ENCODE results near the gene TMEM175. TPM values are rescaled to one million over a fixed set of nuclear protein-coding genes. Genes with fewer than 3 reads are reported as not detected.
A peak's percentile ranks its signal among the peaks of the same experiment; 100 is the strongest.

TMEM175 gene, protein sequence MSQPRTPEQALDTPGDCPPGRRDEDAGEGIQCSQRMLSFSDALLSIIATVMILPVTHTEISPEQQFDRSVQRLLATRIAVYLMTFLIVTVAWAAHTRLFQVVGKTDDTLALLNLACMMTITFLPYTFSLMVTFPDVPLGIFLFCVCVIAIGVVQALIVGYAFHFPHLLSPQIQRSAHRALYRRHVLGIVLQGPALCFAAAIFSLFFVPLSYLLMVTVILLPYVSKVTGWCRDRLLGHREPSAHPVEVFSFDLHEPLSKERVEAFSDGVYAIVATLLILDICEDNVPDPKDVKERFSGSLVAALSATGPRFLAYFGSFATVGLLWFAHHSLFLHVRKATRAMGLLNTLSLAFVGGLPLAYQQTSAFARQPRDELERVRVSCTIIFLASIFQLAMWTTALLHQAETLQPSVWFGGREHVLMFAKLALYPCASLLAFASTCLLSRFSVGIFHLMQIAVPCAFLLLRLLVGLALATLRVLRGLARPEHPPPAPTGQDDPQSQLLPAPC
- total RNA-seq (2021; fragmentation: NEBNext Ultra II Directional; extraction: Animal tissue kit (Norgen Biotek cat#: 25700)) (3.0 and 4.9 TPM in 2 replicates), polyA plus RNA-seq (2011; rRNA removed) (20.7 and 32.8 TPM in 2 replicates), polyA minus RNA-seq (2011; rRNA and poly(A)+ RNA removed) (6.3 and 7.5 TPM in 2 replicates)
- 11.2 TPM for polyA plus RNA-seq (2011; cell fraction: cytosol; rRNA removed)
- polyA plus RNA-seq (2011; cell fraction: nucleus; rRNA removed), result 61.6 TPM
- polyA plus RNA-seq (2012, experiment 1 of 2), result 8.2 to 12.3 TPM (median 8.4 TPM) in 4 replicates
- 7.1 TPM for polyA plus RNA-seq (2012, experiment 2 of 2)
- polyA plus RNA-seq (2013, experiment 1 of 2), result 9.2 TPM
- polyA plus RNA-seq (2013, experiment 2 of 2), result 5.8 TPM
- 2.9 TPM for polyA minus RNA-seq (2011; cell fraction: cytosol; rRNA and poly(A)+ RNA removed)
- 7.2 TPM for polyA minus RNA-seq (2011; cell fraction: nucleus; rRNA and poly(A)+ RNA removed)
- long read RNA-seq, experiment 1, result 0 reads
- long read RNA-seq, experiment 2, result 0 reads

DNA sequence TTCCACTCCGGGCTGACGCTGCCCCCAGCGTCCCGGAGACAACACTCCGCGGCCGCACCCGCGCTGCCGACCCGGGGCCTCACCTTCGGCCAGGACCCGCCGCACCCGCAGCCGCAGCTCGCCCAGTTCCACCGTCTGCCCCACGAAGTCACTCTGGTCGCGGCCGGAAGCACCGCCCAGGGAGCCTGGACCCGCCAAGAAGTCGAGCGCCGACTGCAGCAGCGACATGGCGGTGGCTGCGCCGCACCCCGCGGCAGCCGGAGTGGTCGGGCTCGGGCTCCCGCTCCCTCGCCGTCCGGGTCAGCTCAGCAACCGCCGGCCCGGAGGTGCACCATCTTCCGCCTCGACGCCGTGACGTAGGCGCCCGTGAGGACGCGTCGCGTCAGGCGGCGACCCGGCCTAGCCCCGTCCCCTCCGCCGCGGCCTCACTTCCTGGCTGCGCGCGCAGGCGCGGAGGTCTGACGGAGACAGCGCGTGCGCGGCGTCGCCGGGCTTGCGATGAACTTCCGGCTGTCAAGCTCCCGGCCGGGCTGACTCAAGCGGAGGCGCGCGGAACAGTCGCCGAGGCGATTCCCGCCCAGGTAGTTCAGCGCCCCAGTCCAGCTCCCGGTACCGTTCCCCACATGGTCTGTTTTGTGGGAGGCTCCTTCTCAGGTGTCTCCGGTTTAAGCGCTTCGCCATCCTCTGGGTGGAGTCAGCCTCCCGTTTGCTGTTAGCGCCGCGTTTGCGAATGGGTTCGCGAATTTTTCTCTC, at the start of gene TMEM175, which contains the start of gene GAK:
Gene TMEM175 (plus strand): TSS at position 501 of the 753 bp plus-strand sequence. CDS start 15,280 bp downstream, outside the sequence.
Gene GAK (minus strand): TSS at position 357 of the 753 bp plus-strand sequence. CDS start 129 bp downstream, at position 228.
- H3K27me3 ChIP-seq (replicated peaks in 1 of 4; ENCODE audit: control insufficient read depth in 3 of 4, extremely low read depth in 1 of 4, insufficient read depth in 3 of 4, low read length in 3 of 4), result no peaks in the 10 kb centered on the region
- H3K4ac ChIP-seq (replicated peaks; ENCODE audit: insufficient read length, low read depth, low read length), result peak within 1 kb of the TSS; percentile 91
- H2BK120ac ChIP-seq (replicated peaks; ENCODE audit: low read depth, low read length), result no peak within 1 kb of the TSS
- peak within 1 kb of the TSS; percentile 80 for H2AFZ ChIP-seq (ENCODE audit: low read length)
- ChIA-PET CTCF (ENCODE audit: partially characterized antibody) (interaction anchor here (0.6 to 1.7 kb wide), 6 partner anchors 10 to 478 kb away, joined by 3 to 4 read pairs (median 4); no protein-coding TSS in a partner anchor), POLR2A (ENCODE audit: partially characterized antibody) (interaction anchor here (0.6 to 1.5 kb wide), 8 partner anchors 11 to 124 kb away, joined by 3 to 5 read pairs (median 4); no protein-coding TSS in a partner anchor)
- peak within 1 kb of the TSS; percentile 95 for H3K56ac ChIP-seq (replicated peaks; ENCODE audit: insufficient read length, low read depth, low read length)
- no peak within 1 kb of the TSS for H3K23ac ChIP-seq (ENCODE audit: insufficient read length)
- peaks cover 16 to 39% of the 10 kb centered on the region in 2 experiments for H3K79me2 ChIP-seq (ENCODE audit: control insufficient read depth in 1 of 2, insufficient read depth in 2 of 2, low read length in 2 of 2)
- H4K20me1 ChIP-seq (replicated peaks in 1 of 2; ENCODE audit: control insufficient read depth in 1 of 2, insufficient read depth in 2 of 2, low read length in 2 of 2), result peaks cover 7 to 8% of the 10 kb centered on the region in 2 experiments
- H3K9ac ChIP-seq (replicated peaks in 1 of 4; ENCODE audit: extremely low read depth in 1 of 4, low read depth in 3 of 4, low read length in 3 of 4), result peak within 1 kb of the TSS; percentile 77 to 97 (median 84)
- H4K91ac ChIP-seq (replicated peaks; ENCODE audit: insufficient read length, low read length), result peak within 1 kb of the TSS; percentile 81
- FAIRE-seq, result no peak
- peaks cover 14% of the 10 kb centered on the region; the same call in 1 of the 2 replicates for H3K23me2 ChIP-seq (ENCODE audit: low read depth, low read length)
- H4K5ac ChIP-seq (ENCODE audit: insufficient read length, low read depth, low read length), result peak within 1 kb of the TSS; percentile 77
- H3K14ac ChIP-seq (ENCODE audit: insufficient read length), result no peak within 1 kb of the TSS
- H3K9me3 ChIP-seq (ENCODE audit: insufficient read depth in 2 of 2, low read depth in 1 of 2, low read length in 1 of 2), result no peaks in the 10 kb centered on the region
- H3K4me3 ChIP-seq (ENCODE audit: extremely low read depth in 1 of 4, insufficient read depth in 2 of 4, low read depth in 3 of 4, low read length in 4 of 4), result peak within 1 kb of the TSS; percentile 86 to 96 (median 90)
- peak within 1 kb of the TSS; percentile 39; the same call in 1 of the 2 replicates for H2BK12ac ChIP-seq (ENCODE audit: low read depth, low read length)
- H3K4me1 ChIP-seq (replicated peaks in 1 of 4; ENCODE audit: control insufficient read depth in 3 of 4, insufficient read depth in 4 of 4, low read length in 3 of 4), result peaks cover 0 to 8% (median 4%) of the 10 kb centered on the region in 4 experiments; a peak in 4 of 7 replicates
- peak within 1 kb of the TSS; percentile 61 to 97 for H3K4me2 ChIP-seq (ENCODE audit: insufficient read depth in 1 of 2, low read depth in 2 of 2, low read length in 2 of 2)
- peak within 1 kb of the TSS; percentile 95 for H4K8ac ChIP-seq (ENCODE audit: extremely low read depth, insufficient read depth, low read length)
- H3K79me1 ChIP-seq (ENCODE audit: low read depth, low read length), result peaks cover 13% of the 10 kb centered on the region
- H2AK5ac ChIP-seq (ENCODE audit: low read depth, low read length), result no peak within 1 kb of the TSS
- peak within 1 kb of the TSS; percentile 75 for H3K27ac ChIP-seq (ENCODE audit: low read depth, low read length)
- peak within 1 kb of the TSS; percentile 48; the same call in 1 of the 2 replicates for H3K18ac ChIP-seq (ENCODE audit: extremely low read depth, low read length)
- WGBS, 2 experiments (ENCODE audit: extremely low coverage in 1 of 2, insufficient coverage in 1 of 2, insufficient read length in 1 of 2, insufficient replicate concordance in 2 of 2, low coverage in 1 of 2, low lambda C conversion rate in 2 of 2, missing lambda C conversion rate in 1 of 2), result 1% methylated on average over 86 of the region's 99 CpGs; no CpG with 5 or more reads in 1 of the 2 experiments
- peak within 1 kb of the TSS; percentile 92 for H2BK5ac ChIP-seq (ENCODE audit: low read depth, low read length)
- no peak within 1 kb of the TSS for H2BK15ac ChIP-seq (ENCODE audit: low read length)
- DNase-seq (ENCODE audit: low read depth in 1 of 2, low spot score in 2 of 2), result peak; percentile 82 to 97
- no peak within 1 kb of the TSS for H2BK20ac ChIP-seq (ENCODE audit: low read length)
- H3K36me3 ChIP-seq (ENCODE audit: control insufficient read depth in 2 of 4, insufficient read depth in 4 of 4, low read length in 3 of 4), result no peaks in the 10 kb centered on the region
- peak; percentile 79 for TF ChIP-seq RBBP5 (IDR thresholded peaks at IDR 0.05; ENCODE audit: borderline replicate concordance, low read depth, low read length)
- TF ChIP-seq TAF1 (IDR thresholded peaks at IDR 0.05; ENCODE audit: low read depth, low read length), result peak; percentile 82
- peak; percentile 99 for TF ChIP-seq CREB1 (IDR thresholded peaks at IDR 0.05)
- TF ChIP-seq, protein P1, sequence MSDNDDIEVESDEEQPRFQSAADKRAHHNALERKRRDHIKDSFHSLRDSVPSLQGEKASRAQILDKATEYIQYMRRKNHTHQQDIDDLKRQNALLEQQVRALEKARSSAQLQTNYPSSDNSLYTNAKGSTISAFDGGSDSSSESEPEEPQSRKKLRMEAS (IDR thresholded peaks at IDR 0.05), result peak; percentile 91
- peak; percentile 81 for TF ChIP-seq NRF1 (IDR thresholded peaks at IDR 0.05; ENCODE audit: low read depth, low read length)
- TF ChIP-seq NANOG (IDR thresholded peaks at IDR 0.05; ENCODE audit: insufficient read depth, low read depth, low read length, poor library complexity, severe bottlenecking), result no peak
- no peak for TF ChIP-seq BCL11A (IDR thresholded peaks at IDR 0.05; ENCODE audit: low read depth in 2 of 2, low read length in 2 of 2)
